Frontal cortex (tissue), 4 donors: ENCODE data around the gene MCF2L2. TPM values are rescaled to one million over a fixed set of nuclear protein-coding genes. Genes with fewer than 3 reads are reported as not detected.
"Not testable (repeated sequence)": the region's sequence is repeated elsewhere in the genome, so short reads cannot be mapped to it uniquely, and the experiment has no call there.

Experiments
- DNase-seq, 2 donors: peaks; one replicate each; pipeline ENCODE4 v3.0.0; 2012; ENCODE audit warnings: low spot score in 2 of 2
- FAIRE-seq: peaks from 2 replicates; lab custom pipeline; 2012; peaks lifted over from hg19 to GRCh38; lab: Jason Lieb, UNC
- total RNA-seq: library from RNA; depleted of rRNA; stranded (reverse); fragments of >200 nt; gene quantifications from one replicate; pipeline ENCODE4 v1.2.3, GENCODE V29; 2014
- donor health status: control.
- donor health status: control.
- donor health status: control.

MCF2L2 gene
- total RNA-seq, 1 donor from 2014 or later = 42.0 TPM

- DNase-seq (no peak), FAIRE-seq (no peak)
These were observed 53.1 kb downstream of the MCF2L2 start for GRCh38 chr3:183375337-183375736.

- no peak for FAIRE-seq
- no peak for DNase-seq
These were observed 55.5 kb downstream of the MCF2L2 start for GRCh38 chr3:183372911-183373310.

GRCh38 chr3:183371600-183371968 is 56.8 kb downstream of the MCF2L2 start:
- DNase-seq, FAIRE-seq: not testable (repeated sequence)

GRCh38 chr3:183370391-183370790 is 58.0 kb downstream of the MCF2L2 start:
- FAIRE-seq = no peak
- DNase-seq = no peak

- FAIRE-seq (no peak), DNase-seq (no peak)
These were observed 58.8 kb downstream of the MCF2L2 start for GRCh38 chr3:183369627-183370026.

GRCh38 chr3:183369117-183369516 is 59.3 kb downstream of the MCF2L2 start:
- FAIRE-seq (no peak), DNase-seq (no peak)

- FAIRE-seq = no peak
These were observed 67.3 kb downstream of the MCF2L2 start for GRCh38 chr3:183360971-183361624.

GRCh38 chr3:183359036-183359435 is 69.4 kb downstream of the MCF2L2 start:
- no peak for DNase-seq

More at GRCh38 chr3:183360971-183361624, 67.3 kb downstream of the MCF2L2 start:
- DNase-seq = no peak

GRCh38 chr3:183357564-183358079 is 70.8 kb downstream of the MCF2L2 start:
- FAIRE-seq (no peak), DNase-seq (no peak)

More at GRCh38 chr3:183359036-183359435, 69.4 kb downstream of the MCF2L2 start:
- FAIRE-seq = no peak

- DNase-seq = no peak
- no peak for FAIRE-seq
These were observed 71.5 kb downstream of the MCF2L2 start for GRCh38 chr3:183356920-183357319.

GRCh38 chr3:183354874-183355273 is 73.5 kb downstream of the MCF2L2 start:
- DNase-seq (no peak), FAIRE-seq (no peak)

- DNase-seq (no peak), FAIRE-seq (no peak)
These were observed 74.0 kb downstream of the MCF2L2 start for GRCh38 chr3:183354325-183354831.

- FAIRE-seq (no peak), DNase-seq (no peak)
These were observed 75.0 kb downstream of the MCF2L2 start for GRCh38 chr3:183353421-183353820.

GRCh38 chr3:183350164-183350563 is 78.3 kb downstream of the MCF2L2 start:
- DNase-seq = no peak
- FAIRE-seq = no peak

- DNase-seq = no peak
- FAIRE-seq = no peak
These were observed 78.8 kb downstream of the MCF2L2 start for GRCh38 chr3:183349421-183350157.

GRCh38 chr3:183342824-183343223 is 85.6 kb downstream of the MCF2L2 start:
- DNase-seq (no peak), FAIRE-seq (no peak)

- FAIRE-seq = no peak
These were observed 86.7 kb downstream of the MCF2L2 start for GRCh38 chr3:183341545-183342288.

GRCh38 chr3:183340222-183340621 is 88.2 kb downstream of the MCF2L2 start:
- FAIRE-seq (no peak), DNase-seq (no peak)

More at GRCh38 chr3:183341545-183342288, 86.7 kb downstream of the MCF2L2 start:
- DNase-seq = no peak

GRCh38 chr3:183339461-183340086 is 88.8 kb downstream of the MCF2L2 start:
- FAIRE-seq (no peak), DNase-seq (no peak)

- FAIRE-seq (no peak), DNase-seq (no peak)
These were observed 89.9 kb downstream of the MCF2L2 start for GRCh38 chr3:183338520-183338919.
